ENCODE data around the gene TCERG1. TPM values are rescaled to one million over a fixed set of nuclear protein-coding genes. Genes with fewer than 3 reads are reported as not detected.

TCERG1 gene
- total RNA-seq, 2 donors from 2014 or later = 108 to 144 TPM

DNA sequence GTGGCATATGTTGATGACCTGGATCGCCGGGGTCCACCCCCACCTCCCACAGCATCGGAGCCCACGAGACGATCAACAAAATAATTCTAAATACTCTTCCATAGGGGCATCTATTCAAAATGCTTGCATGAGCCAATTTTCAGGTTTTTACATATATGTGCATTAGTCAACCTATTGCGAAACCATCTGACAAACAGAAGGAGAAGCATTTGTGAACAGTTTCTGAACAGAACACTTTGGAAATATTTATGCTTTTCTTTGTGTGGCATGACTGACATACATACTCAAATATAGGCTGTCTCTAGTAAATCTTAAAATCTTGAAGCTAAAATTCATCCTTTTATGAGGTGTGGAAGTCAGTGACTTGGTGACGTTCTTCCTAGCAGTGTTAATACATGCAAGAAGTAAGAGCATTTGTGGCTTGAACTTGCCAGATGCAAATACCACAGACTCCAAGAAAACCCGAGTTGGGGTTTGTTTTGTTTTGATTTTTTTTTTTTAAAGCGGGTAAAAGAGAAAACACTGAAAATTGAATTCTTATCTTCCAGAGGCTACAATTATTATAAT lies 63.5 kb downstream of the TCERG1 start:
- 96 to 98% methylated on average over 7 to 9 of the region's 9 CpGs for WGBS, 2 experiments (ENCODE audit: insufficient coverage in 1 of 2, insufficient read length in 1 of 2)
- no peaks in the 10 kb centered on the region for H3K27me3 ChIP-seq (ENCODE audit: control insufficient read depth, insufficient read depth, low read length, poor library complexity, severe bottlenecking)
- H3K9ac ChIP-seq (ENCODE audit: extremely low read depth, low read length, poor library complexity, severe bottlenecking) = no peak overlapping the region
- Mint-ChIP-seq H3K27ac (peak overlapping the region; percentile 24), H3K9me3 (no peaks in the 10 kb centered on the region), H3K4me3 (no peak overlapping the region), H3K36me3 (ENCODE audit: low read depth) (peaks cover 53% of the 10 kb centered on the region), H3K27me3 (ENCODE audit: insufficient read depth) (no peaks in the 10 kb centered on the region), H3K4me1 (peaks cover 36% of the 10 kb centered on the region)
- H3K4me1 ChIP-seq (ENCODE audit: control insufficient read depth, insufficient read depth, low read length) = peaks cover 11% of the 10 kb centered on the region
- peaks cover 61% of the 10 kb centered on the region for H3K36me3 ChIP-seq (ENCODE audit: control insufficient read depth, insufficient read depth, low read length)
- no peak overlapping the region for H3K4me3 ChIP-seq (ENCODE audit: low read length)
- TF ChIP-seq, protein P1, sequence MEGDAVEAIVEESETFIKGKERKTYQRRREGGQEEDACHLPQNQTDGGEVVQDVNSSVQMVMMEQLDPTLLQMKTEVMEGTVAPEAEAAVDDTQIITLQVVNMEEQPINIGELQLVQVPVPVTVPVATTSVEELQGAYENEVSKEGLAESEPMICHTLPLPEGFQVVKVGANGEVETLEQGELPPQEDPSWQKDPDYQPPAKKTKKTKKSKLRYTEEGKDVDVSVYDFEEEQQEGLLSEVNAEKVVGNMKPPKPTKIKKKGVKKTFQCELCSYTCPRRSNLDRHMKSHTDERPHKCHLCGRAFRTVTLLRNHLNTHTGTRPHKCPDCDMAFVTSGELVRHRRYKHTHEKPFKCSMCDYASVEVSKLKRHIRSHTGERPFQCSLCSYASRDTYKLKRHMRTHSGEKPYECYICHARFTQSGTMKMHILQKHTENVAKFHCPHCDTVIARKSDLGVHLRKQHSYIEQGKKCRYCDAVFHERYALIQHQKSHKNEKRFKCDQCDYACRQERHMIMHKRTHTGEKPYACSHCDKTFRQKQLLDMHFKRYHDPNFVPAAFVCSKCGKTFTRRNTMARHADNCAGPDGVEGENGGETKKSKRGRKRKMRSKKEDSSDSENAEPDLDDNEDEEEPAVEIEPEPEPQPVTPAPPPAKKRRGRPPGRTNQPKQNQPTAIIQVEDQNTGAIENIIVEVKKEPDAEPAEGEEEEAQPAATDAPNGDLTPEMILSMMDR (conservative IDR thresholded peaks at IDR 0.05) = no peak
- no peak overlapping the region for H3K27ac ChIP-seq (ENCODE audit: low read depth, low read length)
- no peak for DNase-seq
- no peaks in the 10 kb centered on the region for H3K9me3 ChIP-seq (ENCODE audit: control insufficient read depth, low read length)

DNA sequence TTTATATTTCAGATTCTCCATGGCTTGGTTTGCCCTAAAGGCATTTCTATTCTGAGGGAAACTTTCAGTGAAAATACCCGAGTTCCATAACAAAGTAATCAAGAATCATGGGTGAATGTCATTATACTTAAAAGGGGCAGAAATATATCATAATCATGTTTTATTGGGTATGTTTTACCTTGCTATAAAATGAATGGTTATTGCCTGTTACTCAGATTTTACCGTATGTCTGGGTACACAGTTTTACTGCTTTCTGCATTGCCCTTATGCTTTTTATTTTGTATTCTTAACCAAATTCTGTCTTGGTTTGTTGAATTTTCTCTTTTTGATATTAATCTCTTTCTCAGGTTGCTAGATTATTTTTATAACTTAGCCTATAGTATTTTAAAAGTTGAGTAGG lies 66.3 kb downstream of the TCERG1 start:
- Mint-ChIP-seq H3K36me3 (ENCODE audit: low read depth) (peaks cover 30% of the 10 kb centered on the region), H3K27ac (no peak overlapping the region), H3K4me3 (peak overlapping the region; percentile 44), H3K9me3 (no peaks in the 10 kb centered on the region), H3K27me3 (ENCODE audit: insufficient read depth) (no peaks in the 10 kb centered on the region), H3K4me1 (peaks cover 46% of the 10 kb centered on the region)
- Histone ChIP-seq H3K9ac (ENCODE audit: extremely low read depth, low read length, poor library complexity, severe bottlenecking) (no peak overlapping the region), H3K4me3 (ENCODE audit: low read length) (peak overlapping the region; percentile 42), H3K27me3 (ENCODE audit: control insufficient read depth, insufficient read depth, low read length, poor library complexity, severe bottlenecking) (no peaks in the 10 kb centered on the region), H3K27ac (ENCODE audit: low read depth, low read length) (no peak overlapping the region), H3K4me1 (ENCODE audit: control insufficient read depth, insufficient read depth, low read length) (peaks cover 11% of the 10 kb centered on the region), H3K36me3 (ENCODE audit: control insufficient read depth, insufficient read depth, low read length) (peaks cover 34% of the 10 kb centered on the region), H3K9me3 (ENCODE audit: control insufficient read depth, low read length) (no peaks in the 10 kb centered on the region)
- DNase-seq = no peak
- TF ChIP-seq, protein P1 (conservative IDR thresholded peaks at IDR 0.05) = no peak
- 100% methylated on average over 2 of the region's 2 CpGs; no CpG with 5 or more reads in 1 of the 2 experiments for WGBS, 2 experiments (ENCODE audit: insufficient coverage in 1 of 2, insufficient read length in 1 of 2)

DNA sequence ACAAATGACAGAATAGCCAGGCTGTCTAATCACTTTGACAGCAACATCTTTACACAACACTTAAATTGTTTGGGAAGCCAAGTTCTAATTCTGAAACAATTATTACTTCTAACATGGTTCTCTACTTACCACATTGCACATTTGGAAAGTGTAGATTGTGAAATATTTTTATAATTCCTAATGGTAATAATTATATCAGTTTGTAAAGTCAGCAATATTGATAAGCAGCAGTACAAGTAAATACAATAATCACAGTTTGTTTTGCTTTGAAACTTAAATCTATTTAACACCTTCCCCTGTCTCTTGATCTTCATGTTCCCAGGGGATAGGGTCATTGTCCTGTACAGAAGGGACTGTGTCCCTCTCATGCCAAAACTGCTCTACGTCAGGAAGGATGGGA lies 67.4 kb downstream of the TCERG1 start:
- TF ChIP-seq, protein P1 (conservative IDR thresholded peaks at IDR 0.05) = no peak
- DNase-seq = no peak
- peaks cover 46% of the 10 kb centered on the region for H3K4me1 Mint-ChIP-seq
- Histone ChIP-seq H3K4me1 (ENCODE audit: control insufficient read depth, insufficient read depth, low read length) (peaks cover 11% of the 10 kb centered on the region), H3K9me3 (ENCODE audit: control insufficient read depth, low read length) (no peaks in the 10 kb centered on the region), H3K9ac (ENCODE audit: extremely low read depth, low read length, poor library complexity, severe bottlenecking) (no peak overlapping the region), H3K27me3 (ENCODE audit: control insufficient read depth, insufficient read depth, low read length, poor library complexity, severe bottlenecking) (no peaks in the 10 kb centered on the region), H3K4me3 (ENCODE audit: low read length) (no peak overlapping the region), H3K27ac (ENCODE audit: low read depth, low read length) (no peak overlapping the region), H3K36me3 (ENCODE audit: control insufficient read depth, insufficient read depth, low read length) (peaks cover 24% of the 10 kb centered on the region)
- no peaks in the 10 kb centered on the region for H3K9me3 Mint-ChIP-seq
- 100% methylated on average over 1 of the region's 1 CpG for WGBS, 2 experiments (ENCODE audit: insufficient coverage in 1 of 2, insufficient read length in 1 of 2)
- H3K4me3 Mint-ChIP-seq = peak overlapping the region; percentile 44
- peaks cover 19% of the 10 kb centered on the region for H3K36me3 Mint-ChIP-seq (ENCODE audit: low read depth)
- H3K27ac Mint-ChIP-seq = no peak overlapping the region
- no peaks in the 10 kb centered on the region for H3K27me3 Mint-ChIP-seq (ENCODE audit: insufficient read depth)
